HepG2 (cell line): Measurements from ENCODE around the gene NREP.

Experiments
- KAT8 ChIP-seq: IDR thresholded peaks from 2 replicates; pipeline ENCODE4 v1.6.1; 2016; ENCODE audit warnings: missing genetic modification reagents, missing compliant biosample characterization
- RAD21 ChIP-seq: fragments of 450-650 bp; formaldehyde crosslinking; IDR thresholded peaks from 2 replicates; pipeline ENCODE4 v1.5.0; 2020; ENCODE audit warnings: mild to moderate bottlenecking
- SMC3 ChIP-seq: IDR thresholded peaks from 2 replicates; pipeline ENCODE4 v1.6.1; 2011; ENCODE audit warnings: low read length, improper control_type of control experiment
- ZNF430 ChIP-seq: sonication (generic); formaldehyde crosslinking; IDR thresholded peaks from 2 replicates; pipeline ENCODE4 v1.9.0; 2021; ENCODE audit warnings: mild to moderate bottlenecking, missing genetic modification reagents
- TF ChIP-seq, protein P1 (sequence below): sonication (generic); formaldehyde crosslinking; IDR thresholded peaks from 2 replicates; pipeline ENCODE4 v1.5.0; 2020; ENCODE audit warnings: mild to moderate bottlenecking, missing genetic modification reagents, moderate library complexity

DNA sequence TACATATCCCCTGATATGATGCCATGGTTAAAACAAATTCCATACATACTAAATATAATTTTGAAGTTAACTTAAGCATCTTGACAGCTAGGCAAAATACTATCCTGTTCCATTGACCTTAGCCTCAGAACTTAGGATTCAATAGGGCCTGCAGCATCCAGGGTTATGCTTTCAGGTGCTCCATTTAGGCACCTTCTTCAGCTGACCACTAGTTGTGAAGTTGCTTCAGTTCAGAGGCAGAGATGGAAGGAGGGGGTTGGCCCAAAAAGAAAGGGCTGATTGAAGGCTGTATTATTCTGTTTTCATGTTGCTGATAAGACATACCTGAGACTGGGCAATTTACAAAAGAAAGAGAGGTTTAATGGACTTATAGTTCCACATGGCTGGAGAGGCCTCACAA, 7.0 kb upstream of the NREP start:
- TF ChIP-seq KAT8 (CRISPR knock-in tag) (no peak), SMC3 (no peak), RAD21 (CRISPR knock-in tag) (no peak), ZNF430 (no peak)
- TF ChIP-seq, protein P1, sequence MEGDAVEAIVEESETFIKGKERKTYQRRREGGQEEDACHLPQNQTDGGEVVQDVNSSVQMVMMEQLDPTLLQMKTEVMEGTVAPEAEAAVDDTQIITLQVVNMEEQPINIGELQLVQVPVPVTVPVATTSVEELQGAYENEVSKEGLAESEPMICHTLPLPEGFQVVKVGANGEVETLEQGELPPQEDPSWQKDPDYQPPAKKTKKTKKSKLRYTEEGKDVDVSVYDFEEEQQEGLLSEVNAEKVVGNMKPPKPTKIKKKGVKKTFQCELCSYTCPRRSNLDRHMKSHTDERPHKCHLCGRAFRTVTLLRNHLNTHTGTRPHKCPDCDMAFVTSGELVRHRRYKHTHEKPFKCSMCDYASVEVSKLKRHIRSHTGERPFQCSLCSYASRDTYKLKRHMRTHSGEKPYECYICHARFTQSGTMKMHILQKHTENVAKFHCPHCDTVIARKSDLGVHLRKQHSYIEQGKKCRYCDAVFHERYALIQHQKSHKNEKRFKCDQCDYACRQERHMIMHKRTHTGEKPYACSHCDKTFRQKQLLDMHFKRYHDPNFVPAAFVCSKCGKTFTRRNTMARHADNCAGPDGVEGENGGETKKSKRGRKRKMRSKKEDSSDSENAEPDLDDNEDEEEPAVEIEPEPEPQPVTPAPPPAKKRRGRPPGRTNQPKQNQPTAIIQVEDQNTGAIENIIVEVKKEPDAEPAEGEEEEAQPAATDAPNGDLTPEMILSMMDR (CRISPR knock-in tag), result no peak
